Hepatocyte (in vitro differentiated cells): Measurements from ENCODE around the gene ZNF132.

Experiments used
- EZH2 ChIP-seq: fragments of 200-600 bp; sonication (generic); IDR thresholded peaks from 2 replicates; pipeline ENCODE4 v1.6.1; 2016; ENCODE audit warnings: antibody characterized with exemption, mild to moderate bottlenecking, borderline replicate concordance
- EZH2phosphoT487 ChIP-seq: fragments of 200-600 bp; sonication (generic); IDR thresholded peaks from one replicate; pipeline ENCODE4 v1.6.1; 2018; ENCODE audit warnings: antibody characterized with exemption, mild to moderate bottlenecking, low read depth, moderate library complexity; ENCODE audit not compliant: unreplicated experiment, severe bottlenecking
- TF ChIP-seq, protein P1 (sequence below): fragments of 200-600 bp; sonication (generic); IDR thresholded peaks from 2 replicates; pipeline ENCODE4 v1.5.1; 2016; ENCODE audit warnings: antibody characterized with exemption, mild to moderate bottlenecking; ENCODE audit not compliant: poor library complexity

GRCh38 chr19:58439576-58440554 lies at the start of gene ZNF132:
- TF ChIP-seq, protein P1, sequence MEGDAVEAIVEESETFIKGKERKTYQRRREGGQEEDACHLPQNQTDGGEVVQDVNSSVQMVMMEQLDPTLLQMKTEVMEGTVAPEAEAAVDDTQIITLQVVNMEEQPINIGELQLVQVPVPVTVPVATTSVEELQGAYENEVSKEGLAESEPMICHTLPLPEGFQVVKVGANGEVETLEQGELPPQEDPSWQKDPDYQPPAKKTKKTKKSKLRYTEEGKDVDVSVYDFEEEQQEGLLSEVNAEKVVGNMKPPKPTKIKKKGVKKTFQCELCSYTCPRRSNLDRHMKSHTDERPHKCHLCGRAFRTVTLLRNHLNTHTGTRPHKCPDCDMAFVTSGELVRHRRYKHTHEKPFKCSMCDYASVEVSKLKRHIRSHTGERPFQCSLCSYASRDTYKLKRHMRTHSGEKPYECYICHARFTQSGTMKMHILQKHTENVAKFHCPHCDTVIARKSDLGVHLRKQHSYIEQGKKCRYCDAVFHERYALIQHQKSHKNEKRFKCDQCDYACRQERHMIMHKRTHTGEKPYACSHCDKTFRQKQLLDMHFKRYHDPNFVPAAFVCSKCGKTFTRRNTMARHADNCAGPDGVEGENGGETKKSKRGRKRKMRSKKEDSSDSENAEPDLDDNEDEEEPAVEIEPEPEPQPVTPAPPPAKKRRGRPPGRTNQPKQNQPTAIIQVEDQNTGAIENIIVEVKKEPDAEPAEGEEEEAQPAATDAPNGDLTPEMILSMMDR = no peak
- TF ChIP-seq EZH2 (no peak), EZH2phosphoT487 (no peak)
